Femur (tissue), 1 donor: ENCODE measurements around the gene SLC9A5.

Source experiments
- DNase-seq: peaks from one replicate; pipeline ENCODE4 v3.0.0-alpha.2; 2017

Gene SLC9A5

GRCh38 chr16:67238806-67239470 lies 9.8 kb upstream of the SLC9A5 start:
- DNase-seq, result peak; percentile 19

DNA sequence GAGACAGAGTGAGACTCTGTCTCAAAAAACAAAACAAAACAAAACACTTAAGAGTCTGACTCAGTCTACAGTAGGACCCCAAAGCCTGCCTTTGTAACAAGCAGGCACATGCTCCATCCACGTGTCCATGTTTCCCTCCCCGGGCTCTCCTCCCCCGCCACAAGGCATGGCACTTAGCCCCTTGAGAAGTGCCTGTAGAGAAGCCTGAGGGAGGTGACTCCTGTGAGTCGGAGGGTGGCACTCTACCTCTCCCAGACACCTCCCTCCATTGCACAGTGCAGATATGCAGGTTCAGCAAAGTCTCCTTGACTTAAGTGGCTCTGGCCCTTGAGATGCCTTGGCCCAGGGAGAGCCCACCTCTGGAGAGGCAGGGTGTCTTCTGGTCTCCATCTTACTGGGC lies 8.3 kb upstream of the SLC9A5 start:
- DNase-seq, result no peak

DNA sequence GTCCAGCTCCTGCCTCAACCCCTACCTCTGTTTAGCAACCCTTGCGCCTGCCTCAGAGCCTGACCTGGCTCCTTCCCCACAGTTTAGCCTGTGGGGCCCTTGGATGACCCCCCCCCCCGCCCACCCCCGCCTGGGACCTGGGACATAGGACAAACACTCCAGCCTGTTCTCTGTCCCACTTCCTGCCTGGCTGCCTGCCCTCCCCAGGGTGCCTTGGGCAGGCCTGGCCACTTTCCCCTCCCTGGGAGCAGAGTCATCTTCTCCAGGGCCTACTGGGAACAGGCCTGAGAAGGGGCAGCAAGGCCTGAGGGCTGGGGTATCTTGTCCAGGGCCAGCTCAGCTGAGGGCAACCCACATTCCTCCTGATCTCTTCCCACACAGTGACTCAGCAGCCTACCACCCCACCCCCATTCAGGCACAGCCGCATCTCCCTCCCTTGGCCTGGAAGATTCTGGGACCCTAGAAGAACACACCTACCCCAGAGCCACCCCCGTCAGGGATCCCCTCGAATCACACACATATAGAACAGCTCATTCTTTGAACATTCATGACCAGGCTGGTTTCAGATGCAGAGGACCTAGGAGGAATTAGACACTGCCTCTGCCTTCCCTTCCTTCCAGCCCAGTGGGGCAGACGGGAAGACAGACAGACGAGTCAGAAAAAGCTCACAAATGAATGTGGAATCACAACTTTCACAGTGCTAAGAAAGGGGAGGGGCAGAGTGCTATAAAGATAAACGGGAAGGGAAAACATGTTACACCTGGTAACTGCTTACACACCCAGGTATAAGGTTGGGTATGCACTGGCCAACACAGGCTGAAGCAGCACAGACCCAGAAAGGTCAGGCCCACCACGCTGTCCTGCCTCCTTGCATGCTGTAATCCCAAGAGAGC lies 7.5 kb upstream of the SLC9A5 start:
- DNase-seq, result peak; percentile 38

- DNase-seq, result peak; percentile 15
Observed at GRCh38 chr16:67242138-67242730, 6.5 kb upstream of the SLC9A5 start.

GRCh38 chr16:67243481-67243880 lies 5.3 kb upstream of the SLC9A5 start:
- peak; percentile 21 for DNase-seq

DNA sequence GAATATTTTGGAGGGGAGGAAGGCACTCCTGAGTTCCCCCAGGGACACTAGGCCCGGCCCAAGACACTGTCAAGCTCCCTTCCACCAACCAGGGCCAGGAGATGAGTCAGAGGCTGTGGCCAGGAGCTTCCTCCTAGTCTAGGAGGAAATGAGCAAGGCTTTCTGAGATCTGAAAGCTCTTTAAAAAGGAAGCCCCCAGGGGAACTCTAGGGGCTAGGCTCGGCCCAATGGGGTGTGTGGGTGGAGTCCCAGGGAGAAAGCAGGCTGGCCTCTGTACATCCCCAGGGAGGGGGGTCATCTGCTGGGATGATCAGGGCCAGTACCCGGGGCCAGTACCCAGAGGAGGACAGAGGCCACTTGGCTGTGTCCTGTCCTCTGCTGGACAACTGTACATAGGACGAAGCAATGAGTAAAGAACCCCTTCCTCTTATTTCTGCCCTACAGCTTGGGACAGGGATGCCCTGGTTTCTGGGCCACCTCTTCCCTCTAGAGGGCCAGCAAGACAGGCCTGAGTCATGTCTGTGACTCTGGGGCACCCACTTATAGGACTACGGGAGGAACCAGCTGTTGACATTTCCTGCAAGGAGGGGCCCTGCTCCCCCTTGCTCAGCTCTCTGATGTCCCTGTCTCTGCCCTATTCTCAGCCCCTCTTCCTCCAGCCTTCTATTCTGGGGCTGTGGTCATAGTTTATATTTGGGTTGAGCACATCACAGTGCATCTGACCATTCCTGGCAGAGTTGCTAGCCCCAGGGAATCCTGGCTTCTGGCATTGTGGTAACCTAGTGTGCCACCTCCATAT lies 4.2 kb upstream of the SLC9A5 start:
- DNase-seq, result peak; percentile 80

DNA sequence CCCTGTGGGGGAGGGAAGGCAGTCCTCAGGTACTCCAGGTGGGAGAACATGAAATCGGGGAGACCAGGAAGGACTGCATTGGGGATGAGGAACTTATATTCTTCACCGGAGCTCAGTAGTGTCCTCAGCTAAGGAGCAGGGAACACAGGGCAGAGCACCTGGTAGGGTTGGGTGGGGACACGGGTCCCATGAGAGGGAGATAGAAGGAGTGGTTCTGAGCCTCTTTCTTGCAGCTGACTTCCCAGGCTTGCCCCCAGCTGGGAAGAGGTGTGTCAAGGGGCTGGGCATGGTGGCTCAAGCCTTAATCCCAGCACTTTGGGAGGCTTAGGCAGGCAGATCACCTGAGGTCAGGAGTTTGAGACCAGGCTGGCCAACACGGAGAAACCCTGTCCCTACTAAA lies 3.6 kb upstream of the SLC9A5 start:
- DNase-seq, result no peak

GRCh38 chr16:67245674-67246080 lies 3.1 kb upstream of the SLC9A5 start:
- DNase-seq, result no peak

GRCh38 chr16:67246081-67246755 lies 2.6 kb upstream of the SLC9A5 start:
- DNase-seq, result peak; percentile 91

DNA sequence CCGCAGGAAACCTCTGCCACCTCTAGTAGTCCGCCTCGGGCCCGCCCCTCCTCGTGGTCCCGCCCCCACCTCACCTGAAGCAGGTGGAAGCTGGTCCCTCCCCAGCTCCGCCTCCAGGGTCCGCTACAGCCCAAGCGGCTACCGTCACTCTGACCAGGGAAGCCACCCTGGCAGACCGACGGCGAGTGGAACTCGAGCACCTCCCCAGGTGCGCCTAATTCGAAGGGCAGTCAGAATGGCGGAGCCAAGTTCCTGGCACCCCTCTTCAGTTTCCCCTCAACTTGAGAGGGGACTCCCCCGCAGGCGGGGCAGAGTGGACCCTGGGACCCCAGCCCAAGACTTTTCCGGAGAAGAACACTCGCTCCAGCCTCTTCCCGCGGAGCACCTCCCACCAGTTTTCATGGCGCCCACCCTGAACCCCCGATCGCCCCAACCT lies 2.0 kb upstream of the SLC9A5 start:
- peak; percentile 64 for DNase-seq

DNA sequence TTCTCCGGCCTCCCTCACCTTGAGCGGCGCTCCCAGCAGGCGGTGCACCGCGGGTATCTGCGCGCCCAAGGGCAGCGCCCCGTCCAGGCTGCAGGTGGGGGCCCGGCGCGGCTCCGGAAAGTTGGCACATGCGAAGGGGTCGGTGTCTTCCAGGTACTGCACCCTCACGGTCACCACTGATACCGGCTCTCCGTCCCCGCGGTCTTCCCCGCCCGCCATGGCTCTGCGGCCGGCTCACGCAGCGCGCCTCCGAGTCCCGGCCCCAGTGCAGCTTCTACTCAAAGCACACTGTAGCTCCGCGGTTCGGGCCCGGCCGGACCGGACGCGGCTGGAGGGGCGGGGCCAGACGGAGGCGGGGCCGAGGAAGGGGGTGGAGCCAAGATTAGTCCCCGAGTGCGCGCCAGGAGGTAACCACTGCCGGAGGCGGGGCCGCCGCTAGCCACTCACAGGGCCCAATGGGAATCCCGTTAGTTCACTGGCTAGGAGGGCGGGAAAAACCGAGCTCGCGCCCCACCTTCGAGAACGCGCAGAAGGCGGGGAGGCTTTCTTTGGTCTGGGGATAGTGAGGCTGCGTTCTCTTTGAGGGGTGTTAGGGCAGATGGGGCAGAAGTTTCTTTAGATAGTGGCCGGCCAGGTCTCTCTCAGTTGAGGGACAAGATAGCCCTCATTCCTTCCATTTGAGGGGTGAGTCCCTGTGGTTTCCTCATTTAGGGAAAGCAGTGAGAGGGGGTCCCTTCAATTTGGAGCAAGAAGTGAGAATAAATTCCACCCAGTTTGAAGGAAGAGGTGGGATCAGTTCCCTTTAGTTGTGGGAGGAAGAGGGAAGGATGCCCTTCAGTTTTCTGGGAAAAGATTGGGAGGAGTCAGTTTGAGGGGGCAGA lies 1.3 kb upstream of the SLC9A5 start, which contains the start of gene FHOD1:
FHOD1 (minus strand) TSS at position 290 of the 881 bp plus-strand sequence; CDS start at position 219, 71 bp downstream.
- peak; percentile 97 for DNase-seq

GRCh38 chr16:67248073-67248400 lies 742 bp upstream of the SLC9A5 start:
- DNase-seq, result no peak

DNA sequence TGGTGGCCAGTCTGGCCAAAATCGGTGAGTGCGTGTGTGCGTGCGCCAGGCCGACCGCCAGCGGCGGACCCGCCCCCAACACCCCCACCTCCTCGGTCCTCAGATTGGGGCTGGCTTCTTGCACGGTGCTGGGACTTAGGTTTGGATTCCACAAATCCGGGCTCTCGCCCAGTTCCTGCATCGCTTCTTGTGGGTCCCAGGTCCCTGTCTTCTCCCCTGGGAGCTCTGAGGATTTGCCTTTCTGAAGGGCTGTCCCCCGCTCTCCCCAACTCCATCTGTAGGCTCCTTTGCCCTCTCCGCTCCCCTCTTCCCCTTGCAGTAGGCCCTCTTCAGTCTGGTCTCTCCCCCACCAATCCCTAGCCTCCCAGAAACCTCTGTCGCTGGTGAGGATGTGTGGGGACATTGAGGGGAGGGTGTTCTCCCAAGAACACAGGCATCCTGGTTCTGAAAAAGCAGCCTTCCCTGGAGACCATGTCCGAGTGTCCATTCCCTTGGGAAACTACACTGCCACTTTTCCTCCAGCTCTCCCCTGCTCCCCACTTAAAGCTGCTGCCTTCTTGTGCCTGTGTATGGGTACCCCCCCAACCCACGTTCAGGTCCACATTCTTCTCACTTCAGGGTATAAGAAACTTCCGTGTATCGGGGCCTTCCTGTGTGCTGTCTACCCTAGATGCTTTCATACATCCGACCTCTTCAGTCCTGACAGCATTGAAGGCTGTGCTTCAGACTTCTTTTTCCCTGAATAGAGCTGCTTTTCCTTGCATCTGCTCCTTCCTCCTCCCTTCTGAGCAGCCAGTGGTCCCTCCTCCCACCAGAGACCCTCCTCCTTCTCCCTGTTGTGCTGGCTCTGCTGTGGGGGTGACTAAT lies 632 bp downstream of the SLC9A5 start:
- peak; percentile 45 for DNase-seq

DNA sequence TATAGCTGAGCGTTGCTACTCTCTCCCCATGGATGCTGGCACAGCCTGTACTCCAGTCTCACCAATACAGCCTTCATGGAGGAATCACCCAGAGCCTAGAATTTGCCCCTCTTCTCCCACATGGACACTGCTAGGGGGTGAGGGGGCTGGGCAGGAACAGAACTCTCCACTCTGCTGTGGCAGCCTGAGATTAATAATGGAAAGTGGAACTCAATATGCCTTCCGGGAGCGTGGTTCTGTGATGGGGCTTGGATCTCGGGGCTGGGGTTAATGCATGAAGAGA lies 1.2 kb downstream of the SLC9A5 start:
- DNase-seq, result peak; percentile 23

GRCh38 chr16:67252609-67253497 lies 4.1 kb downstream of the SLC9A5 start:
- DNase-seq, result no peak

DNA sequence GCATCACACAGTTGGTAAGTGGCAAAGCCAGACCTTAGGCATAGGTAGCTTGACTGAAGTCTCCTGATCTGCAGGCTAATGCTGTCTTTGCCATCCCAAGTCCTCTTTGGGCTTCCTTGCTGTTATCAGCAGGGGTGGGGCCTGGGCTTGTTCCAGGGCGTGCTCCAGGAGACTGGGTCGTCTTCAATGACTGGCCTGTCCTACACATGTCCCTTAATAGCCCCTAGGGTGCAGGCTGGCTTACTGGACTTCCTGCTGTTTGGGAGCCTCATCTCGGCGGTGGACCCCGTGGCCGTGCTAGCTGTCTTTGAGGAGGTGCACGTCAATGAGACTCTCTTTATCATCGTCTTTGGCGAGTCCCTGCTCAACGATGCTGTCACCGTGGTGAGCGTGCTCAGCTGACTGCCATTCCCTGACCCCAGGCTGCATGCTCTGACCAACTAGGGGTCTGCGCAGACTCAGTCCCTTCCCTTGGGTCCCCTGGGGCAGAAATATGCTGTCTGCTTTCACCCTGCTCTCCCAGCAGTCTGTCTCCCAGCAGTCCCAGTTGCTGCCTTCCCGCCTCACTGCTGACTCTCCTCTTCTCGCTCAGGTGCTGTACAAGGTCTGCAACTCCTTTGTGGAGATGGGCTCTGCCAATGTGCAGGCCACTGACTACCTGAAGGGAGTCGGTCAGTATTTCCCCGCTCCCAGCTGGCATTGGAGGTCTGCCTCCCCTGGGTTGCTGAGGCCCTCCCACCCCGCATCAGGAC lies 6.2 kb downstream of the SLC9A5 start:
- no peak for DNase-seq

DNA sequence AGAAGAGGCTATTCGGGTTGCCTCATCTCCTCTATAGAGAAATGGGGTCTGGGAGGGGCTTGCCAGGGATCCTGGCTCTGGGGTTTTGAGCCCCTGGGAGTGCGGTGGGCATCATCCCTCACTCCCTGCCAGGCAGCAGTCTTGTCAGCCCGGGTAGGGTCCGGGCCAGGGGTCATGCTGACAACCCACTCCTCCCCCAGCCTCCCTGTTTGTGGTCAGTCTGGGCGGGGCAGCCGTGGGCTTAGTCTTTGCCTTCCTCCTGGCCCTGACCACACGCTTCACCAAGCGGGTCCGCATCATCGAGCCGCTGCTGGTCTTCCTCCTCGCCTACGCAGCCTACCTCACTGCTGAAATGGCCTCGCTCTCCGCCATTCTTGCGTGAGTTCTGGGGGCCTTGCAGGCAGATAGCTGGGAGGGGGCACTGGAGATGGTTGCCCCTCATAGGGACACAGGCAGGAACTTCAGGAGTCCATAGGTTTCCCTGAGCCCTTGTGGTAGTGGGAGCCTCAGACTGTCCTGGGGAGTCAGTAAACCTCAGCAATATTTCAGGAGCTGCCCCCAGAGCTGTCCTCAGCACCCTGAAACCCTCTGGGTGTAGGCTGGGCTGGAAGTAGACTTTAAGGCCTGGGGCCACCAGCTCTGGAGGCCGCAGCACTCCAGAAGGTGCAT lies 6.9 kb downstream of the SLC9A5 start:
- no peak for DNase-seq

DNA sequence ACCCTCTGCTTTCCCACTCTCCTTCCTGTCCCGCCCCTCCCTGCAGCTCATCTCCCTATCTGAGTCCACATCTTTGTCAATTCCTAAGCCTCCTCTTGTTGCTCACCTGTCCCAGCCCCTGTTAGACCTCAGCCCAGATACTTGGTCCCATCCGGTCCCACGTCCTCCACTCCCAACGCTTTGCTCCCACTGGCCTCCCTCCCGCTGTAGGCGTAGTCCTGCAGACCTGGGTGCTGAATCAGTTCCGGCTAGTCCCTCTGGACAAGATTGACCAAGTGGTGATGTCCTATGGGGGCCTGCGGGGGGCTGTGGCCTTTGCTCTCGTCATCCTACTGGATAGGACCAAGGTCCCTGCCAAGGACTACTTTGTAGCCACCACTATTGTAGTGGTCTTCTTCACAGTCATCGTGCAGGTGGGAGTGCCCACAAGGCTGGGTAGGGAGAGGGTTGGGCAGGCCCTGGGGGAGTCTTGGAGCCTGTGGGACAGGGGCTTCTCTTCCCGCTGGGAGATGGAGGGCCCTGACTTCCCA lies 8.0 kb downstream of the SLC9A5 start:
- no peak for DNase-seq
